ENCODE measurements around the gene DOCK2.

DNA sequence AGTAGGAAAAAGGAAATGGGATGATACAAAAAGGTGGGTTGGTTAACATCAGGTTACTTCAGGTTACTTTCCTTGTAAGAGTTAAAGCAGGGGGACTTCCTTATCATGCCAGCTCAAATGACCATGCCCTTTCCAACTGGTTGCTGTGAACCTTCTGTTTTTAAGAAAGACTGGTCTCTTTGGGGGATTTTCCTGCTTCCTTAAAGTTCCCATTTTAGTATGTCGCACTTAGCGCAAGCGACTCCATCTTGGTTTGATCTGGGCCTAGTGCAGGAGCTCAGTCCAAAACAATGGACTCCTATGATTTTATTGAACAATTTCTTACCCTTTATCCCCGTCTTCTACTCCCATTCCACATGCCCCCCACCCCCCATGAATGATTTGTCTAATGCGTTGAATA lies 173.4 kb downstream of the DOCK2 start:
- TF ChIP-seq, protein P1, sequence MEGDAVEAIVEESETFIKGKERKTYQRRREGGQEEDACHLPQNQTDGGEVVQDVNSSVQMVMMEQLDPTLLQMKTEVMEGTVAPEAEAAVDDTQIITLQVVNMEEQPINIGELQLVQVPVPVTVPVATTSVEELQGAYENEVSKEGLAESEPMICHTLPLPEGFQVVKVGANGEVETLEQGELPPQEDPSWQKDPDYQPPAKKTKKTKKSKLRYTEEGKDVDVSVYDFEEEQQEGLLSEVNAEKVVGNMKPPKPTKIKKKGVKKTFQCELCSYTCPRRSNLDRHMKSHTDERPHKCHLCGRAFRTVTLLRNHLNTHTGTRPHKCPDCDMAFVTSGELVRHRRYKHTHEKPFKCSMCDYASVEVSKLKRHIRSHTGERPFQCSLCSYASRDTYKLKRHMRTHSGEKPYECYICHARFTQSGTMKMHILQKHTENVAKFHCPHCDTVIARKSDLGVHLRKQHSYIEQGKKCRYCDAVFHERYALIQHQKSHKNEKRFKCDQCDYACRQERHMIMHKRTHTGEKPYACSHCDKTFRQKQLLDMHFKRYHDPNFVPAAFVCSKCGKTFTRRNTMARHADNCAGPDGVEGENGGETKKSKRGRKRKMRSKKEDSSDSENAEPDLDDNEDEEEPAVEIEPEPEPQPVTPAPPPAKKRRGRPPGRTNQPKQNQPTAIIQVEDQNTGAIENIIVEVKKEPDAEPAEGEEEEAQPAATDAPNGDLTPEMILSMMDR (conservative IDR thresholded peaks at IDR 0.05 in 1 of 2, IDR thresholded peaks at IDR 0.05 in 1 of 2; ENCODE audit: low read depth in 1 of 2, low read length in 2 of 2), result no peak
- no peak for TF ChIP-seq EZH2 (IDR thresholded peaks at IDR 0.05; ENCODE audit: low read length, missing control alignments)

All from fibroblast of lung (primary cell).